Measurements from ENCODE around the gene POU5F1. TPM values are rescaled to one million over a fixed set of nuclear protein-coding genes. Genes with fewer than 3 reads are reported as not detected.

Gene POU5F1
- total and polyA plus RNA-seq, 8 donors = 0.37 to 2.0 (median 1.8) TPM

- intact Hi-C loops (cut with DNase I) = loop anchor here in 1 of 2 donors (10.0 kb wide), 1 partner anchor 64 kb away; no protein-coding TSS in a partner anchor
- no peaks in the 10 kb centered on the region for H3K36me3 ChIP-seq
- no peaks in the 10 kb centered on the region for H3K4me1 ChIP-seq
- no peak overlapping the region for H3K27ac ChIP-seq
- no peak overlapping the region for H3K4me3 ChIP-seq
- no peaks in the 10 kb centered on the region for H3K9me3 ChIP-seq
- ATAC-seq (no peak), DNase-seq (no peak)
- TF ChIP-seq CTCF (IDR thresholded peaks at IDR 0.05) = no peak
- H3K27me3 ChIP-seq = no peaks in the 10 kb centered on the region
These were observed 39.7 kb downstream of the POU5F1 start for GRCh38 chr6:31130751-31131150.

DNA sequence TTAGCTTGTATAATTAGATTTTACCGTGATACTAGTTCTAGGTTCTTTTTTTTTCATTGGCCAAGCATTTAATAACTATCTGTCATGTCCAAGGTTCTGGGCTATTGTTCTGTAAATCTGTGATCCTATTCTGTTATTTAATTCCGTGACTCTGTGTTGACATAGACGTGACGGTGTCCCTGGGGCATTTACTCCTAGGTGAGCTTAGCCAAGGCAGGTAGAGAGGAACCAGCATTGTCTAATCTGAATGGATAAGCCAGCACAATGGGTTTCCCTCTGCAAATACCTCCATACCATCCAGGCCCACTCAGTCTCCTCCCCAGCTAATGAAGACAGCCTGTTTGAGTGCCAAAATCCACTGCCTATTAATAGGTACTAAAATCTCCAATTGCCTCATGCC, 41.4 kb downstream of the POU5F1 start:
- intact Hi-C loops (cut with DNase I) = no loop called here
- Histone ChIP-seq H3K9me3 (no peaks in the 10 kb centered on the region), H3K36me3 (no peaks in the 10 kb centered on the region), H3K4me3 (no peak overlapping the region), H3K27me3 (no peaks in the 10 kb centered on the region), H3K4me1 (peaks cover 0 to 11% of the 10 kb centered on the region in 2 donors), H3K27ac (no peak overlapping the region)
- ATAC-seq = no peak
- DNase-seq = no peak
- TF ChIP-seq CTCF (IDR thresholded peaks at IDR 0.05) = no peak

DNA sequence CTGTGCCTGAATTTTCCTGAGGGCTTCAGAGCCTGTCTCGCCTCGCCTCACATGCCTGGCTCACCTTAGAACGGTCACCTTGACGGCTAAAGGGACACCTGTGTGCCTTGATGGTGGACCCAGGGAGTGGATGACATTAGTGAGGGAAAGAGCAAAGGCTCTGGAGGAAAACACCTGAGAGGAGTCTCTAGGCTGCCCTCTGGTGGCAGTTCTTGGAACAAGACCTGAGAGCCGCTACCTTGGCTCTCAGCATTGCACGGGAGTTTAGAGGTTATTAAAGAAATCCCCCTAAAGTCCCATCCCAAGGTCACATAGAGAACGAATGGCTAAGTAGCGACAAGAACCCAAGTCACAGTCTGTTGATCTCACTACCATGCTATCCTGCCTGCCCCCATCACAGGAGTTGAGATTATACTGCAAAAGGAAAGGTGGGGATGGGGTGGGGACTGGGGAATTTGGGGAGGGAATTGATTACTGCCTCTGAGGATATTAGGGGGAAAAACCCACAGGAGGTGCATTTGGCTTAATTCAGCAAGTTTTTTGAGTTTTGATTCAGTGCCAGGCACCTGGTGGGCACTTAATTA, 42.3 kb downstream of the POU5F1 start:
- Histone ChIP-seq H3K27ac (no peak overlapping the region), H3K9me3 (no peaks in the 10 kb centered on the region), H3K27me3 (no peaks in the 10 kb centered on the region), H3K4me3 (no peak overlapping the region), H3K4me1 (peaks cover 0 to 13% of the 10 kb centered on the region in 2 donors), H3K36me3 (no peaks in the 10 kb centered on the region)
- intact Hi-C loops (cut with DNase I) = no loop called here
- DNase-seq = peak in 2 of 4 donors; percentile 27 to 54
- peak; percentile 74 for ATAC-seq
- peak; percentile 87 to 90 for TF ChIP-seq CTCF (IDR thresholded peaks at IDR 0.05)

GRCh38 chr6:31126396-31127175, 43.9 kb downstream of the POU5F1 start:
- ATAC-seq (no peak), DNase-seq (peak in 1 of 4 donors; percentile 52)
- intact Hi-C loops (cut with DNase I) = no loop called here
- H3K36me3 ChIP-seq = no peaks in the 10 kb centered on the region
- no peaks in the 10 kb centered on the region for H3K9me3 ChIP-seq
- TF ChIP-seq CTCF (IDR thresholded peaks at IDR 0.05) = no peak
- peaks cover 0 to 29% of the 10 kb centered on the region in 2 donors for H3K4me1 ChIP-seq
- H3K27ac ChIP-seq = peak overlapping the region in 1 of 2 donors; percentile 45
- no peak overlapping the region for H3K4me3 ChIP-seq
- H3K27me3 ChIP-seq = no peaks in the 10 kb centered on the region

- H3K27ac ChIP-seq = peak overlapping the region in 1 of 2 donors; percentile 45
These were observed 44.7 kb downstream of the POU5F1 start for GRCh38 chr6:31125586-31126363.

More at GRCh38 chr6:31125586-31126363, 44.7 kb downstream of the POU5F1 start:
- no peak for TF ChIP-seq CTCF (IDR thresholded peaks at IDR 0.05)
- Histone ChIP-seq H3K9me3 (no peaks in the 10 kb centered on the region), H3K27me3 (no peaks in the 10 kb centered on the region), H3K4me1 (peaks cover 0 to 29% of the 10 kb centered on the region in 2 donors), H3K36me3 (no peaks in the 10 kb centered on the region), H3K4me3 (no peak overlapping the region)
- intact Hi-C loops (cut with DNase I) = no loop called here
- ATAC-seq = no peak
- DNase-seq = peak in 1 of 4 donors; percentile 58

Data from left lung (tissue), 10 donors.